ENCODE results near the gene HP. TPM values are rescaled to one million over a fixed set of nuclear protein-coding genes. Genes with fewer than 3 reads are reported as not detected.

The HP gene, protein sequence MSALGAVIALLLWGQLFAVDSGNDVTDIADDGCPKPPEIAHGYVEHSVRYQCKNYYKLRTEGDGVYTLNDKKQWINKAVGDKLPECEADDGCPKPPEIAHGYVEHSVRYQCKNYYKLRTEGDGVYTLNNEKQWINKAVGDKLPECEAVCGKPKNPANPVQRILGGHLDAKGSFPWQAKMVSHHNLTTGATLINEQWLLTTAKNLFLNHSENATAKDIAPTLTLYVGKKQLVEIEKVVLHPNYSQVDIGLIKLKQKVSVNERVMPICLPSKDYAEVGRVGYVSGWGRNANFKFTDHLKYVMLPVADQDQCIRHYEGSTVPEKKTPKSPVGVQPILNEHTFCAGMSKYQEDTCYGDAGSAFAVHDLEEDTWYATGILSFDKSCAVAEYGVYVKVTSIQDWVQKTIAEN
- total RNA-seq: not detected in 2 replicates

DNA sequence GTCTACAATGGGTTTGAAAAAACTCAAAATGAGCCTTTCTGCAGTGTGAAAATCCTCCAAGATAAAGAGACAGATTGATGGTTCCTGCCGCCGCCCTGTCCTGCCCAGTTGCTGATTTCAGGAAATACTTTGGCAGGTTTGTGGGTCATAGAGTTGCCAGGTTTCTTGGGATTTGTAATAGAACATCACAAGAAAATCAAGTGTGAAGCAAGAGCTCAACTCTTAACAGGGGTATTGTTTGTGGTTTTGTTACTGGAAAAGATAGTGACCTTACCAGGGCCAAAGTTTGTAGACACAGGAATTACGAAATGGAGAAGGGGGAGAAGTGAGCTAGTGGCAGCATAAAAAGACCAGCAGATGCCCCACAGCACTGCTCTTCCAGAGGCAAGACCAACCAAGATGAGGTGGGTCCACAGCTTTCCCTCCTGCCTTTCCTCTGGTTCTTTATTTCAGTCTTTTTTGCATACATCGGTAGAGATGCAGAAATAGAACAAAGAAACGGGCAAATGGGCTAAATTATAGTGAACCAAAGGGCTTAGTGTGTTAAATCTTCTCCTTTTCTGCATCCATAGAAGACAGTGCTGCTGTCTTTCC lies at the start of gene HP:
Gene HP (plus strand): TSS at position 252 of the 594 bp plus-strand sequence. CDS start 148 bp downstream, at position 400.

DNA sequence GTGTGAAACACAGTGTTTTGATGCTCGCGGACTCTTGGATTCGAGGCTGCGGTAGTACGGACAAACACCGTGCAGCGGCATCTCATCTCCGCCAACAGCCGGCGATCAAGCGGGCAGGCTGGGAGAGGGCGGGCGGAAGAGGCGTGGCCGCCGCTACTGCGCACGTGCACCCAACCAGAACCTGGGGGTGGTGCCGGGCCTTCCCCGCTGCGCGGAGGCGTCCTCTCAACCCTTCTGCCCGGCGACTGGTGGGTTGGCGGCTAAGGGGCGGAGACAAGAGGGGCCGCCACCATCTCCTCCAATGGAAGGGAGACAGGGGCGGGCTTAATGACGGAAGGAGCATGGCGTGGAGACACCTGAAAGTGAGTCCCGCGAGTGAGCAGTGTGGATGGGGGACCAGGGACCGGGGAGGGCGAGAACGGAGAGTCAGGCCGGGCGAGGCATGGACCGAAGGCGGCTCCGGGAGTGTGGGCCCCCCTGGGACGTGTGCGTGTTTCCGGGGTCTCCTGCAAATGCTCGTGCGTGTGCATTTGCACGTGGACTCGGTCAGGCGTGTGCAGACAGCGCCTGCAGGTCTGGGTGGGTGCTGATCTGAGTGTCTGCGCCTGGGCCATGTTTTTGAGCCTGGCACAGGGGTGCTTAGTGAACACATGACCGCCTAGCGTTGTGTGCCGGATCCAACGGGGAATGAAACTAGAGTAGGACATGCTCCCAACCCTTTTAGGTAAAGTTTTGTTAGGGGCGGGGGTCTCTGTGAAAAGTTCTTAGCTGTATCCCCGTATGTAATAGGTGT lies 45.7 kb upstream of the HP start, which contains the start of gene DHODH:
Gene DHODH (plus strand): TSS at position 321 of the 793 bp plus-strand sequence. CDS start 21 bp downstream, at position 342.

DNA sequence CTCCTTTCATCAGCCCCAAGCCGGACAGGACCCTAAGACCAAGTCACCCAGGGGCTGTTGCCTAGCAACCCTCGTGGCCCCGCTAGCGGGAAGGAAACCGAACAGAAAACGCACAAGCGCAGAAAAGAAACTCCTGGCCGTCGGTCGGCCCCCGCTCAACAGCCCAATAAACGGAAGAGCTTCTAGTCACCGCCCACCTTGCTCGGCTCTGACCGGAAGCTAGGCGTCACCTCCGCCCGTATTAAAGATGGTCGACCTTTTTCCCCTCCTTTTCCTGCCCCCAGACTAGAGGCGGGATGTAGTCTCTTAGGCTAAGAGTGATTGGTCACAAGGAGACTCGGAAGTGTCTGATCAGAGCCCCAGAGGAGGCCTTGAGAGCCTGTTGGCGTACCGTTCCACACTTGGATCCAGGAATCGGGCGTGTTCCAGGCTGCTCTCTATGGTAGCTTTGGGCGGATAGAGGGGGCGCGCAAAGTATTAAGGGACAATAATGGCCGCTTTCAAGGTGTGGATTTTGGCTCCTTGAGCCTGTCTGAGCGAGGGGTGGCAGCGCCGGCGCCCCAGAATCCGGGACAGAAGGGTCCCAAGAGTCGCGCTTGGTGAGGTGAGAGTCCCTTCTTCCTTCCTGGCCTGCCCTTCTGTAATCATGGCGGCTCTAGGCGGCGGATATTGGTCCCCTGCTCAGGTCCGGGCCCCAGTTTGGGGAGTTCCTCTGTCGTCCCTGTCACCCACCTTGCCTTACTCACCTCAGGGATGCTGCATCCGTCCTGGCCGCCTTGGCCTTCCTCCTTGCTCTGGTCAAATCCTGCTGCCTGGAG lies 39.4 kb downstream of the HP start, which contains the start of the genes DHX38 and TXNL4B:
Gene DHX38 (plus strand): TSS at position 400 of the 818 bp plus-strand sequence. CDS start 2,311 bp downstream, outside the sequence.
Gene TXNL4B (minus strand): TSS at position 173 of the 818 bp plus-strand sequence. CDS start 2,871 bp downstream, outside the sequence.

Other genes starting within 250 kb of the HP start
- 31.4 and 82.1 TPM in 2 replicates for gene AP1G1, start 245.7 kb upstream of the HP start, total RNA-seq
- 10.2 and 22.3 TPM in 2 replicates for gene ATXN1L, start 208.5 kb upstream of the HP start, total RNA-seq
- 3.2 and 5.9 TPM in 2 replicates for gene ZNF821, start 170.3 kb upstream of the HP start, total RNA-seq
- gene IST1, start 159.0 kb upstream of the HP start, total RNA-seq: 105 and 166 TPM in 2 replicates
- under 0.01 TPM in 1 of 2 replicates, not detected in the other for gene PKD1L3, start 54.1 kb upstream of the HP start, total RNA-seq
- gene DHODH, start 45.8 kb upstream of the HP start, total RNA-seq: 1.9 and 5.1 TPM in 2 replicates
- gene HPR, start 8.7 kb downstream of the HP start, total RNA-seq: not detected in 2 replicates
- 3.2 and 9.2 TPM in 2 replicates for gene TXNL4B, start 39.1 kb downstream of the HP start, total RNA-seq
- 94.1 and 144 TPM in 2 replicates for gene DHX38, start 39.3 kb downstream of the HP start, total RNA-seq
- under 0.01 TPM in 1 of 2 replicates, not detected in the other for gene PMFBP1, start 117.7 kb downstream of the HP start, total RNA-seq

Data from bladder microvascular endothelial cell (primary cell).